GM19438 (cell line): ENCODE results near the gene LMNB1.
"Not testable (repeated sequence)": the region's sequence is repeated elsewhere in the genome, so short reads cannot be mapped to it uniquely, and the experiment has no call there.

ENCODE experiments used
- ATAC-seq: cut with Tn5 transposase; IDR thresholded peaks from one replicate; pipeline ENCODE4 v1.9.1; 2021; ENCODE audit warnings: low read depth; ENCODE audit not compliant: unreplicated experiment

Gene LMNB1

GRCh38 chr5:126776499-126777256, at the start of gene LMNB1:
TSS of gene LMNB1 (plus strand) at chr5:126777136. CDS start at chr5:126777509, 373 bp downstream.
- peak; percentile 54 for ATAC-seq

- ATAC-seq, result no peak
Observed at GRCh38 chr5:126732716-126733115, 44.2 kb upstream of the LMNB1 start.

GRCh38 chr5:126734573-126734972, 42.4 kb upstream of the LMNB1 start:
- ATAC-seq, result not testable (repeated sequence)

GRCh38 chr5:126736141-126736540, 40.8 kb upstream of the LMNB1 start:
- no peak for ATAC-seq

GRCh38 chr5:126741361-126741760, 35.6 kb upstream of the LMNB1 start:
- ATAC-seq, result no peak

GRCh38 chr5:126742425-126742824, 34.5 kb upstream of the LMNB1 start:
- no peak for ATAC-seq

GRCh38 chr5:126744836-126745235, 32.1 kb upstream of the LMNB1 start:
- no peak for ATAC-seq

- no peak for ATAC-seq
Observed at GRCh38 chr5:126745259-126745992, 31.5 kb upstream of the LMNB1 start.

- ATAC-seq, result no peak
Observed at GRCh38 chr5:126746290-126746689, 30.6 kb upstream of the LMNB1 start.

- ATAC-seq, result no peak
Observed at GRCh38 chr5:126752081-126752785, 24.7 kb upstream of the LMNB1 start.

- ATAC-seq, result no peak
Observed at GRCh38 chr5:126753227-126753626, 23.7 kb upstream of the LMNB1 start.

GRCh38 chr5:126754609-126755008, 22.3 kb upstream of the LMNB1 start:
- no peak for ATAC-seq

- ATAC-seq, result no peak
Observed at GRCh38 chr5:126755593-126755992, 21.3 kb upstream of the LMNB1 start.

- ATAC-seq, result no peak
Observed at GRCh38 chr5:126757713-126758357, 19.1 kb upstream of the LMNB1 start.

- no peak for ATAC-seq
Observed at GRCh38 chr5:126763371-126763770, 13.6 kb upstream of the LMNB1 start.

- no peak for ATAC-seq
Observed at GRCh38 chr5:126769703-126770102, 7.2 kb upstream of the LMNB1 start.

- not testable (repeated sequence) for ATAC-seq
Observed at GRCh38 chr5:126773536-126773935, 3.4 kb upstream of the LMNB1 start.

- not testable (repeated sequence) for ATAC-seq
Observed at GRCh38 chr5:126774595-126774994, 2.3 kb upstream of the LMNB1 start.

GRCh38 chr5:126777257-126777974, 480 bp downstream of the LMNB1 start:
- peak; percentile 12 for ATAC-seq
